AG09309 (cell line): Measurements from ENCODE around the gene DEAF1.

ENCODE experiments used
- DNase-seq: peaks from one replicate; pipeline ENCODE4 v3.0.0-alpha.2; 2010; ENCODE audit warnings: low read depth
- H3K4me3 ChIP-seq: 2 replicates; pipeline ENCODE4 v1.5.1; 2011; ENCODE audit warnings: mild to moderate bottlenecking, low read depth, low read length, moderate library complexity; ENCODE audit not compliant: control insufficient read depth
- CTCF ChIP-seq: IDR thresholded peaks from 2 replicates; pipeline ENCODE4 v1.5.1; 2011; ENCODE audit warnings: mild to moderate bottlenecking, low read depth, low read length, inconsistent platforms; ENCODE audit not compliant: insufficient read depth, control insufficient read depth; ENCODE audit errors: missing control alignments

The DEAF1 gene

GRCh38 chr11:724778-725386 lies 29.9 kb upstream of the DEAF1 start:
- TF ChIP-seq CTCF: no peak
- DNase-seq: no peak
- H3K4me3 ChIP-seq: no peak overlapping the region

GRCh38 chr11:724049-724777 lies 29.2 kb upstream of the DEAF1 start:
- H3K4me3 ChIP-seq: no peak overlapping the region
- no peak for TF ChIP-seq CTCF
- no peak for DNase-seq

DNA sequence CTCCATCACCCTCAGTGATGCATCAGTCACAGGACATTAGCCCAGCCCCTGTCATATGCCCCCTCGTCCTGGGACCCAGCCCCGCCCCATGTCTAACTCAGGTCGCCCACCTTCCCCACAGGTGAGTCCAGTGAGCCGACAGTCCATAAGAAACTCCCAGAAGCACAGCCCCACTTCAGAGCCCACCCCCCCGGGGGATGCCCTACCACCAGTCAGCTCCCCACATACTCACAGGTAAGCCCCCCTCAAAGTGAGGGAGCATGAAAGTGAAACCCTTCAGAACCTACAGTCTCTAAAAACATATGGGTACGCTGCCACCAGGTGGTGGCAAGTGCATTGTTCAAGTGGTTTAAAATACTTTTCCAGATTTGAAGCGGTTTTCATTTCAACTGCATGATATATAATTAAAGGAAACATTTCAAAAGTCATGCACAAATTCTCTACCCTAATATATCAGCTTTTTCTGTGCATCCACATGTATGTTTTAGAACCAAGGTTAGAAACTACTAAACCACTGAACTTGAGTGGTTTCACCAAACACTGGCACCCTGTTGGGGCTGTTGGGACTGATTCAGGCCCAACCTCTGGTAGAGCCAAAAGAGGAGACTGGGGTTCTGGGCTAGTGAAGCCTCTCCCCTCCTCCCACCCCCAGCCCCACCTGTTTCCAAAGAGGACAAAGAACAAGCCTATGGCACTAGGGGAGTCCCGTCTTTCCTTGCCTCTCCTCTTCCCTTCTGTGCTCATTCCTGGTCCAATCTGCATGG lies 28.3 kb upstream of the DEAF1 start:
- DNase-seq: no peak
- peak; percentile 52 for TF ChIP-seq CTCF
- no peak overlapping the region for H3K4me3 ChIP-seq

DNA sequence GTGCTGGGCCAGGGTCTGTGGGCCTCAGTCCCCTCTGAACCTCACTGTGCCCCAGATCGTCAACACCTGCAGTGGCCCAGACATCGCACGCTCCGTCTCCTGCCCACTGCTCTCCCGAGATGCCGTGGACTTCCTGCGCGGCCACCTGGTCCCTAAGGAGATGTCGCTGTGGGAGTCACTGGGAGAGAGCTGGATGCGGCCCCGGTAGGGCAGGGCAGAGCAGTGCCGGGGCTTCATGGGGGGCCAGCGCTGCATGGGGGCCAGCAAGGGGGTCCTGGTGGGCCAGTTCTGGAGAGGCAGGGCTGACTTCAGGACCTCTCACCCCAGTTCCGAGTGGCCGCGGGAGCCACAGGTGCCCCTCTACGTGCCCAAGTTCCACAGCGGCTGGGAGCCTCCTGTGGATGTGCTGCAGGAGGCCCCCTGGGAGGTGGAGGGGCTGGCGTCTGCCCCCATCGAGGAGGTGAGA lies 27.4 kb upstream of the DEAF1 start:
- H3K4me3 ChIP-seq: no peak overlapping the region
- DNase-seq: no peak
- no peak for TF ChIP-seq CTCF

DNA sequence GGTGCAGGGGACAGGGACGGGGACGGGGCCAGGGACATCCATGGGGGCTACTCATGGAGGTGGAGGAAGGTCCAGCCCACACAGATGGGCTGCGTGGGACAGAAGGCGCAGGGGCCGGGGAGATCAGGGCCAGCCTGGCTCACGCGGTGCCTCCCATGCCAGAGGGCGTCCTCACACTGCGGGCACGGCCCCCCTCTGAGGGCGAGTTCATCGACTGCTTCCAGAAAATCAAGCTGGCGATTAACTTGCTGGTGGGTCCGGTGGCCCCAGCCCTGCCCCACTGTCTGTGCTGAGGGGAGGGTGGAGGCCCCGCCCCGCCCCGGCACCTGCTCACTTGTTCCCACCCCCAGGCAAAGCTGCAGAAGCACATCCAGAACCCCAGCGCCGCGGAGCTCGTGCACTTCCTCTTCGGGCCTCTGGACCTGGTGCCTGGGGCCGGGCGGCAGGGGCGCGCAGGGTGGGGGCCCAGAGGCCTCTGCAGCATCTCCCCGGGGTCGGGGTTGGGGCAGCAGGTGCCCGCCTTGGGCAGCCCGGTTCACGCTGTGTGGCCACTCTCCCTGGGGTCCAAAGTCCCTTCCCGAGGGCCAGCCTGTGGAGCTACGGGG lies 26.8 kb upstream of the DEAF1 start:
- no peak overlapping the region for H3K4me3 ChIP-seq
- no peak for TF ChIP-seq CTCF
- no peak for DNase-seq

GRCh38 chr11:721247-721740 lies 26.3 kb upstream of the DEAF1 start:
- H3K4me3 ChIP-seq: no peak overlapping the region
- no peak for TF ChIP-seq CTCF

More at GRCh38 chr11:721247-721740, 26.3 kb upstream of the DEAF1 start:
- no peak for DNase-seq
